GM12872 (cell line): ENCODE measurements around the gene TBC1D1.
A peak's percentile ranks its signal among the peaks of the same experiment; 100 is the strongest.

Experiments used
- CTCF ChIP-seq: IDR thresholded peaks from 3 replicates; pipeline ENCODE4 v1.5.1; 2011; ENCODE audit warnings: low read depth, mild to moderate bottlenecking, low read length, moderate library complexity; ENCODE audit not compliant: insufficient read depth

The TBC1D1 gene

GRCh38 chr4:37971202-37971601 lies 80.3 kb downstream of the TBC1D1 start:
- no peak for TF ChIP-seq CTCF

GRCh38 chr4:37973441-37973840 lies 82.6 kb downstream of the TBC1D1 start:
- TF ChIP-seq CTCF = no peak

GRCh38 chr4:37976507-37976906 lies 85.6 kb downstream of the TBC1D1 start:
- no peak for TF ChIP-seq CTCF

- TF ChIP-seq CTCF = 0 out of 3 replicates have a peak, but pooled peaks have one; percentile 3
These were observed 86.1 kb downstream of the TBC1D1 start for GRCh38 chr4:37976991-37977470.

GRCh38 chr4:37977471-37978247 lies 86.8 kb downstream of the TBC1D1 start:
- peak; percentile 66 for TF ChIP-seq CTCF

- no peak for TF ChIP-seq CTCF
These were observed 87.5 kb downstream of the TBC1D1 start for GRCh38 chr4:37978248-37978924.

- TF ChIP-seq CTCF = no peak
These were observed 89.4 kb downstream of the TBC1D1 start for GRCh38 chr4:37980246-37980645.
